Amniotic epithelial cell (primary cell): ENCODE measurements around the gene EYS.
"Not testable (repeated sequence)": the region's sequence is repeated elsewhere in the genome, so short reads cannot be mapped to it uniquely, and the experiment has no call there.

Source experiments
- DNase-seq: peaks from one replicate; pipeline ENCODE4 v3.0.0-alpha.2; 2010; ENCODE audit warnings: low read depth

The EYS gene

DNA sequence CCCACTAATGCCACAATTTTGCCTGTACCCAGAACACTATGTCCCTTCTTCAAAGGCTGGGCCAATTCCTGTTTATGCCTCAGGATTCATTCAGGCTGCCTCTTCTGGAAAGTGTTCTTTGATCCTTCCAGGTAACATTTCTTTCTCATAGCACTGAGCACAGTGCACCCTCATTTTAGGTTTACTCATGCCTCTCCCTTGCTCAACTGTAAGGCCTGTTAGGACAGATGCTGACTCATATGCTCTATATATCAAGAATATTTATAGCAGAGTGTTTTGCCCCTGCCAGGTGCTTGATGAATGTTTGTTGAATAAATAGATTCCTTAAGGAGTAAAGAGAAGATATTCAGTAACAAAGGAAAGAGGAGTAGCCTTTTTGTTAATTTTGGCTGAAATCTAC, 1807.5 kb downstream of the EYS start:
- peak; percentile 90 for DNase-seq

DNA sequence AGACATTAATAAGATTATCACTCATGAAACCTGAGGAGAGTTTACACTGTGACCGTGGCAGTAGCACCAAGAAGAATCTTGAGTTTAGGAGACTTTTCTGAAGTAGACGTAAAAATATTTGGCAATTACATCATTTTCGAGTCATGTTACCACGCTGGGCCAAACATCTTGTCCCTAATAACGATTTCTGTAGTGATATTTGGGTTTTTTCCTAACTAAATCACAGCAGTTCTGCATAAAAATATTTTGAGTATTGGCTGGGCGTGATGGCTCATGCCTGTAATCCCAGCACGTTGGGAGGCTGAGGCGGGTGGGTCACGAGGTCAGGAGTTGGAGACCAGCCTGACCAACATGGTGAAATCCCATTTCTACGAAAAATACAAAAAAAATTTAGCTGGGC, 1809.1 kb downstream of the EYS start:
- DNase-seq: peak; percentile 37

DNA sequence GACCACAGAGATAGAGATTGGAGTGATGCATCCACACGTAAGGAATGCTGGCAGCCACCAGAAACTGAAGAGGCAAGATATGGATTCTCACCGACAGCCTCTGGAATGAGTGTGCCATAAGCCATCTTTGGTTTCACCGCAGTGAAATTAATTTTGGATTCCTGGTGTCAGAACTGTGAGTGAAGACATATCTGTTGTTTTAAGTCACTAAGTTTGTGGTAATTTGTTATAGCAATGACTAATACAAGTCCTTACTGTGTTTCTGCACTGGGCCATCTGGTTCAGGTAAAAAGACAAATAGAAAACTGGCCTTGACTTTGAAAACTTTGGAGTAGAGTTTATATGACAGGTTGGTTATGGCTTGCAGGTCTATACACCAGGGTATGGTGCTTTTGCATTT, 1809.6 kb downstream of the EYS start:
- peak; percentile 98 for DNase-seq

DNA sequence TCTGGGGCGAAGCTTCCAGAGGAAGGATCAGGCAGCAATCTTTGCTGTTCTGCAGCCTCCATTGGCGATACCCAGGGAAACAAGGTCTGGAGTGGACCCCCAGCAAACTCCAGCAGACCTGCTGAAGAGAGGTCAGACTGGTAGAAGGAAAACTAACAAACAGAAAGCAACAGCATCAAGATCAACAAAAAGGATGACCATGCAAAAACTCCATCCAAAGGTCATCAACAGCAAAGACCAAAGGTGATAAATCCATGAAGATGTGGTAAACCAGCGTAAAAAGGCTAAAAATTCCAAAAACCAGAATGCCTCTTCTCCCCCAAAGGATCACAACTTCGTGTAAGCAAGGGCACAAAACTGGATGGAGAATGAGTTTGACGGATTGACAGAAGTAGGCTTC, 1818.6 kb downstream of the EYS start:
- DNase-seq: no peak

DNA sequence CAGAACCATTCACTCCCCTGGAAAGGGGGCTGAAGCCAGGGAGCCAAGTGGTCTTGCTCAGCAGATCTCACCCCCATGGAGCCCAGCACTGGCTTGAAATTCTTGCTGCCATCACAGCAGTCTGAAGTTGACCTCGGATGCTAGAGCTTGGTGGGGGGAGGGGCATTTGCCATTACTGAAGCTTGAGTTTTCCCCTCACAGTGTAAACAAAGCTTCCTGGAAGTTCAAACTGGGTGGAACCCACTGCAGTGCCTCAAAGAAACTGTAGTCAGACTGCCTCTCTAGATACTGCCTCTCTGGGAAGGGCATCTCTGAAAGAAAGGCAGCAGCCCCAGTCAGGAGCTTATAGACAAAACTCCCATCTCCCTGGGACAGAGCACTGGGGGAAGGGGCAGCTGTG, 1819.2 kb downstream of the EYS start:
- not testable (repeated sequence) for DNase-seq

DNA sequence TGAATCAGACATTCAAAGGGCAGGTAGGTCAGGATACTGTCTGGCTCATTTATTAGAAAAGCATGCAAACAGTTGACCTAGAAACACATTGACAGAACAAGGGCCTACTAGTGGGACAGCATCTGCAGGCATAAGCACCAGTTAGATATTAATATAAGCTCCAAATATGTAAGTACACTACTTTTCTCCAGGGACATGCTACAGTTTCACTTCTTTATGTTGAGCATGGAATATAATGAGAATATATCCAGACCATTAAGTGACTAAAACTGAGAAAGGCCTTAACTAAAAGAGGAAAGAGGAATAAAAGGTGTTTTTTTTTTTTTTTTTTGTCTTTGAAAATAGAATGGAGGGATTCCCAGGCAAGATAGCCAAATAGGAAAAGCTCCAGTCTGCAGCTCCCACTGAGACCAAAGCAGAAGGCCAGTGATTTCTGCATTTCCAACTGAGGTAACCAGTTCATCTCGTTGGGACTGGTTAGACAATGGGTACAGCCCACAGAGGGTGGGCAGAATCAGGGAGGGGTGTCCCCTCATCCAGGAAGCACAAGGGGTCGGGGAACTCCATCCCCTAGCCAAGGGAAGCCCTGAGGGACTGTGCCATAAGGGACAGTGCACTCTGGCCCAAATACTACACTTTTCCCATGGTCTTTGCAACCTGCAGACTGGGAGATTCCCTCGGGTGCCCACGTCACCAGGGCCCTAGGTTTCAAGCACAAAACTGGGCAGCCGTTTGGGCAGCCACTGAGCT, 1819.8 kb downstream of the EYS start:
- DNase-seq: no peak

DNA sequence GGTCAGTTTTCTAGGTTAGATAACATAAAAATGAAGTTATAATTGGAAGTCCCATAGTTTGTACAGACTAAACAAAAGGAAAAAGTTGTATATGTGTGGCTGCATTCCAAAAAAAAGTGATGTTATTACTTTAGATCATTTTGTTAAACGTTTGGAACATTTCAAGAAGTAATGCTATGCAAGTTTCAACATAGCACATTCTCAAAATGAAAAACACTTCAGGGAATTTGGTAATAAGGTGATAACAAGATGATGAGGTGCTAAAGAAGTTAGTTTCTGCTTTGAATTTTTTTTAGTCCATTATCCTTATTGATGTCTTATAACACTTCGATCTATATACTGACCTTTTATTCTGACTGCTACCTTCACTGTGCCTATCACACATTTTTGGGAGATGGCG, 1820.7 kb downstream of the EYS start:
- DNase-seq: peak; percentile 29

DNA sequence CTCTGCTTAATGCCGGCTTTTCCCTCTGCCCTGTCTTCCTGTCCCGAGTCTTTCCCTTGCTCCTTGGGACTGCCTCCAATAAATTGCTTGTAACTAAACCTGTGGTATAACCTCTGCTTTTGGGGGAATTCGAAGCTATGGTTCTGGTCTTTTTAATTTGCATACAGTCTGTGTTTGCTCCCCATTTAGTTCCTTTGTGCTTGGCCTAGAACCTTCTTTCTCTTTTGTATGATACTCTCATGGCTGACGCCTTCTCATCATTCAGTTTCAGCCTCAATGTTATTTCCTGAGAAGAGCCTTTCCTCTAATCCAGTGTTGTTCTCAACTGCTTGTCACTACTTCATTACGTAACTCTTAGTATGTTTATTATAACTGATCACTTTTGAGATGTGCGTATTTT, 1823.4 kb downstream of the EYS start:
- no peak for DNase-seq

DNA sequence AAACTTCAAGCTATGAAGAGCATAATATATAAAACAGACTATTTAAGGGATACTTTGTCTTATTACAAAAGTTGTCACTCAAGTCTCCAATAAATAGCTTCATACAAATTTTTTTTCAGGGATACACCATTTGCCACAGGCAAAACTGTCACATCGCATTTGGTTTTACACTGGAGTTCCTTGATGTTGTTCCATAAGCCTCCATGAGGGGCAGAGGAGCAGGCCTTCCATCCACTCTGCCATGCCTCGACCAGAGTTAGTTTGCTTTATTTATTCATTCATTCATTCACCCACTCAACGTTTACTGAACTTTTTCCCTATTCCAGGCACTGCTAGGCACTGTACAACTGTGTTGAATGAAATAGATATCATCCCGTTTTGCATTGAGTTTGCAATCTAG, 1824.8 kb downstream of the EYS start:
- DNase-seq: no peak

DNA sequence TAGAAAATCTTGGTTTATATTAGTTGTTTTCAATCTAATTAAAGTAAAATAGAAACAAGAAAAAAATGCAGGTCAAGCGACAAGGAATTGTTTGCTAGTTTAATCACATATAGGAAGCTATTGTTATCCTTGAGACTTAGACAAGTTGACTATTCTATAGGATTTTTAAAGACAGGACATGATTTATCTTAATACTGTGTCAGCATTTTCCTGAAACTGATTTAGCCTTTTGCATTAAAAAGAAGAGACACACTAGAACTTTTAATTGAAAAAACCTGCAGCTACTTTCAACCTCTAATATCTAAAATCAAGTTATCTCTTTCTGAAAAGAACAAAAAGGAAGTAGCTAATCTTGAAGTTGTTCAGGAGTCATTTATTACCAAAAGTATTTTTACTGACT, 1825.2 kb downstream of the EYS start:
- no peak for DNase-seq

DNA sequence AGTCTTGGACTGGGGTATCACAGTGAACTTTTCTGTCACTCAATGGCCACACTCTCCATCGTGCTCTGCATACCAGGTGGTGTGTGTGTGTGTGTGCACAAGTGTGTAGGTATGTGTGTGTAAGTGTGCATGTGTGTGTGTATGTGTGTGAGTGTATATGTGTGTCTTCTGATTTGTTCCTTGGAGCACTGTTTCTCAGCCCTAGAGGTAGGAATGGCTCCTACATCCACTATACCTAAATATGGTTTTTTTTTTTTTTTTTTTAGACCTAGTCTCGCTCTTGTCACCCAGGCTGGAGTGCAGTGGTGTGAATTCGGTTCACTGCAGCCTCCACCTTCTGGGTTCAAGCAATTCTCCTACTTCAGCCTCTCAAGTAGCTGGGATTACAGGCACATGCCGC, 1834.8 kb downstream of the EYS start:
- DNase-seq: no peak

DNA sequence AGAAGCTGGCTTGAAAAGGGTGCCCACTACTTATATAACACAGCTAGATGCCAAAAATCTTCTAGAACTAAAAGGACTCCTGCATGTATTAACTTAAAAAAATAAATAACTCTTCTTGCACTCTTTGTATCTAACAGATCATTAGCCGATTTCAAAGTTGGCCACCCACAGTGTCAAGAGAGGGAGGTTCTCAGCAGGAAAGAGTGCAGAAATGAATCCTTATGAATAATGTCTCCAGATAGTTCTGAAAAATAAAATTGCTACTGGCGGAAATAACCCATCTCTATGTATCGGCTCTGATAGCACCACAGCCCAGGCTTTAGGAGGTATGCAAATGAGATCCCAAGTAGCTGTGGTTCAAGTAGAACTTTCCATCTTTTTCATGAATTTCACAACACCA, 1838.7 kb downstream of the EYS start:
- no peak for DNase-seq

DNA sequence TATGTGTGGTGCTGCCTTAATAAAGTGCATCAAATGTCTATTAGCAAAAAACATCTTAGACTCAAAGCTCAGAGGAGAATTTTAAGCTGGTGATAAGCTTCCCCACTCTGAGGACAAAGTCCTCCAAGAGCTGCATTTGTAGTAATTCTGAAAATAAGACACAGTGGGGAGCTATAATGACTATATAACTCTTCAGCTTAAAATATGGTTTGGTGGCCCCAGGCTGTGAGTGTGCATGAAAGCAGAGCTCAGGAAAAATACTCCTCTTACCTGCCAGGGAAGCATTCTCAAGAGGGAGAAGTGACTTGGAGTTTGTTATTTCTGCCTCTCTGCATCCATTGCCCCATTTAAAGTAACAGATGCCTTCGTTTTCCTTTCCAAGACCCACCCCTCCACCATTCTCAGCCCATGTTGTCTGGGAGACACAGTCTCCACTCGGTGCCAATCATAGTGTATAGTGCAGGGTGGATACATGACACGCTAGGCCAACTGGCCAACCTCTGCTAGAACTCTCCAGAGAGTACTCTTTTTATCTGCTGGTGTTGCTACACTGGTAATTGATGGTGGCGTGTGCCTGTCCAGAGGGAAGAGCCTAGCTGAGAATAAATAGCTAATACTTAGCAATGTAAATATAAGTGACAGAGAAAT, 1842.2 kb downstream of the EYS start:
- DNase-seq: no peak

DNA sequence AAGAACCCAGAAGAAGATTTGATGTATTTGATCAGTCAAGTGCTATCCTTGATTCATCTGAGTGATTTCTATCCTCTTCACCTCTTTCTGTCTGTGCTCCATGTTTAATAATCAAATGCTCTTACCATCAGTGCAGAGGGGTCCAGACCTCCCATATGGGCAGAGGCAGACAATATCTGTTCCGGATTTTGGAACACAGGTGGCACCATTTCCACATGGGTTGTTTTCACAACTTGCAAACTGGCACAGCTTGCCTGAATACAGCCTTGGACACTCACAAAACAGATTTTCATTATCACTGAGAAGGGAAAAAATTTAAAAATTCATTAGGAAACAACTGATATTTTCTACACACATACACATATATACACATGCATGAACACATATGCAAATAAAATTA, 1843.0 kb downstream of the EYS start:
- DNase-seq: no peak

DNA sequence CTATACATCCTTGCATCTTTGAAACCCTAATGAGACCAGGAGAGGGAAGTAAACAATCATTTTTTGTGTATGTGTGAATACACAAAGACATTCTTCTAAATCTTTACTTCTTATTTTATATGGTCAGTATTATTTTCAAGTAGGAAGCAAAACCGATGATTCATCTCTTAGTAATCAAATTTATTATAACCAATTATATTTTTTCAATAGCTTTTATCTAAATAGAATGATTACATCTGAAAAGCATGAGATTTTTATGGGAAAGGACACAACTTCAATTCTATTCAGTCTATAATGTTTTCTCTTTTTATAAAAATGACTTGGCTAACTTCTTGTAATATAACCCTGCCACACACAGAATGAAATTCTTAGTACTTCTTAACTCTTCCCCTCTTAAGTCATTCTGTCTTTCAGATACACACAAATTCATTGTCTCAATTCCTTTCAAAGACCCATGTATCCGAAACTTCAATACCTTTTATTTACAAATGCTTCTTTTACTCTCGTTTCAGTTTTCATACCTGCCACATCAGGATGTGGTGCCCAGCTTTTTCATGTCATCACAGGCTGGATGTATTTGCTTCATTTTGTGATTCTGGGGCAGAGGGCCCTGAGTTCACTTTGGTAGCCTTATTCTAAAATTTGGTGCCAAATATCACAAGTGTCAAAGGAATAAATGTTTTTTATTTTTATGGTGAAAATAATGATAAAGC, 1844.4 kb downstream of the EYS start:
- DNase-seq: no peak

DNA sequence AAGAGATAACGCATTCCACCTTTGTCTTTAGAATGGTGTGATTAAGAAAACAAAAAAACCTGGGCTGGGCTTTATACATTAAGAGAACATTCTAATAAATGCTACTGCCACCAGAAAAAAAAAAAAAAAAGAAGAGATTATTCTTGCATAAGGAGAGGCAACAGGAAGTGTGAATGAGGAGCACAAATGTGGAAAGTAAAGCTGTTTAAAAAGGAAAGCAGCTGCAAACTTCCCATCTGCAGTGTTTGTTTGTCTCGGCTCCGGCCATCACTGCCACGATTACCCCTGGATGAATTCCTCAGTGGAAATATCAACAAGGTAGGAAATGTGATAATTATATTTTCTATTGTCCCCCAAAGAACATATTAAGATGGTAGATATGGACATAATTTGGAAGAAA, 1847.5 kb downstream of the EYS start:
- DNase-seq: no peak

DNA sequence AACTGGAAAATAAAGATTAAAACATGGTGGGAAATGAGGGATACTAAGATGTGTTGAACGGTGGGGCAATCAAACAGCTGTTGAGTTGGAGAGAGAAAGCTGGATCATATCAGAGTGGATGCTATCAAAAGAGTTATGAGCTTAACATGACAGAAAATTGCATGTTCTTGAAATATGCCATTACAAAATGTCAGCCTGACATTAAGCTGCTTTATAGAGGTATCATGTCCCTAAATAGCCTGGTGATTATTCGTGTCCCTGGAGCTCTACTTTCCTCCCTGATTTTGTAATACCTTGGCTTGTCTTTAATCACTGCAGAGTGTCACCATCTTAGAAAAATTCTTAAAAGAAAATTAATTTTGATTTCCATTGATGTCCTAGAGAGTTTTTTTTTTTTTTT, 1848.3 kb downstream of the EYS start:
- peak; percentile 34 for DNase-seq

DNA sequence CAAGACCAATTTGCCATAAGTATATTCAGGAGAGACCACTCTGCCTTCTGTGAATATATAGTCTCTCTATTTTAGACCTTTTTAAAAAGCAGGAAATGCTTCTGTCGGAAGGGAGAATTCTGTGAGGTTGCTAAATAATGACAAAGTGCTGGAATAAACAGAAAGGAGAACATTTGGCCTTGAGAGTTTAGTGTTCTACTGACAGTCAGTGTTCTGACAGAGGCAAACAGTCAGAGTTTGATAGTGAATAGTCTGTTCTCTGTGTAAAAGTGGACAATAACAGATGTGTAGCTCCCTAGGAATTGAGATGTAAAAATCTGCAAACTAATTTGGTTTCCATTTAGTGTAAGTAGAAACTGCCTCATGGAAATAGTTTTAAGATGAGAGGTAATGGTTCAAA, 1850.8 kb downstream of the EYS start:
- DNase-seq: peak; percentile 61

DNA sequence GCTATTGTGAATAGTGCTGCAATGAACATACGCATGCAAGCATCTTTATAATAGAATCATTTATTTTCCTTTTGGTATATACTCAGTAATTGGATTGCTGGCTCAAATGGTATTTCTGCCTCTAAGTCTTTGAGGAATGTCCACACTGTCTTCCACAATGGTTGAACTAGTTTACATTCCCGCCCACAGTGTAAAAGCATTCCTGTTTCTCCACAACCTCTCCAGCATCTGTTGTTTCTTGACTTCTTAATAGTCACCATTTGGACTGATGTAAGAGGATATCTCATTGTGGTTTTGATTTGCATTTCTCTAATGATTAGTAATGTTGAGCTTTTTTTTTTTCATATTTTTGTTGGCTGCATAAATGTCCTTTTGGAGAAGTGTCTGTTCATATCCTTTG, 1862.7 kb downstream of the EYS start:
- DNase-seq: peak; percentile 86

DNA sequence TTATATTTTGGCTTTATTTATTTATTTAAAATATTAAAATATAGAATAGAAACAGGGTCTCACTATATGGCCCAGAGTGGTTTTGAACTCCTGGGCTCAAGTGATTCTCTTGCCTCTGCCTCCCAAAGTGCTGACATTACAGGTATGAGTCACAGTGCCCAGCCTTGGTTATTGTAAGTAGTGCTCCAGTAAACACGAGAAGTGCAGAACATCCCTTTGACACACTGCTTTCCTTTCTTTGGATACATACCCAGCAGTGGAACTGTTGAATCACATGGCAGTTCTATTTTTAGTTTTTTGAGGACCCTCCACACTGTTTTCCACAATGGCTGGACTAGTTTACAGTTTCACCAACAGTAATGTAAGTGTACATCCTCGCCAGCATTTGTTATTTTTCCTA, 1867.5 kb downstream of the EYS start:
- DNase-seq: peak; percentile 76

DNA sequence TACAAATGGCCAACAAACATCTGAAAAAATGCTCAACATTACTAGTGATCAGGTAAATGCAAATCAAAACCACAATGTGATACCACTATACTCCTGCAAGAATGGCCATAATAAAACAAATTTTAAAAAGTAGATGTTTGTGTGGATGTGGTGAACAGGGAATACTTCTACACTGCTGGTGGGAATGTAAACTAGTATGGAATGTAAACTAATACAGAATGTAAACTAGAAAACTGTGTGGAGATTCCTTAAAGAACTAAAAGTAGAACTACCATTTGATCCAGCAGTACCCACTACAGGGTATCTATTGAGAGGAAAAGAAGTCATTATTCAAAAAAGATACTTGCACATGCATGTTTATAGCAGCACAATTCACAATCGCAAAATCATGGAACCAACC, 1878.3 kb downstream of the EYS start:
- DNase-seq: not testable (repeated sequence)

DNA sequence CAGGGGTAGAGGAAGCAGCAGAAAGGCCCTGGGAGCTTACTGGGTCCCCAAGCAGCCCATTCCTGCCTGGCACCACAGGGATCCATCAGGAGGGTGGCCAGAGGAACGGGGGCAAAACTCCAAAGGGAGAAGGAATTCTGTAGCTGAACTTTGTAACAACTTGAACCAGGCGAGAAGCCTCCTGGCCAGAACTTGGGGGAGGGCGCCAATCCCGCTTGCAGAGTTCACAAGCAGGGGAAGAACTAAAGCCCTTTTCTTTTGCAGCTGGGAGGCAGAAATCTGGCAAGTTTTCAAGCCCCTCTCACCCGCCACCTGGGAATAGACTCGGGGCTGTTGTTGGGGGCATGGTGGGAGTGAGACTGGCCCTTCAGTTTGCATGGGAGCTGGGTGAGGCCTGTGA, 1882.3 kb downstream of the EYS start:
- no peak for DNase-seq

DNA sequence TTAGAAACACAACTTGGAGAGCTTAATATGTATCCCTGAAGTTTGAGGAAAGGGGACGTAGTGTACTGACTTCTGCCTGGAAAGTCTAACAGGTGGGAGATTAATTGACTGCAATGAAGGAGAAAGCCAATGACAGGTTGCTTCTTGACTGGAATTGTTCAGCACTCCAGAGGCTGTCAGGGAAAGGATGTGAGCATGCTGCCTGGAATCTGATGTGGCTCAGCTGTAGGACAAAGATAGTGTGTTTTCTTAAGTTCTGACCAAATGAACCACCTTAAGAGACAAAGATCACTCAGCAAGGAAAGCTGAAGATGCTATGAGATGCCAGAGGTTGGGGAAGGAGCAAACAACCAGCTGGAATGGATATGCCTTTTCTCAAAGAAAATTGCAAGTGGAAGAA, 1885.6 kb downstream of the EYS start:
- DNase-seq: peak; percentile 13
